Neural progenitor cell (in vitro differentiated cells): Measurements from ENCODE around the gene ZNF484. TPM values are rescaled to one million over a fixed set of nuclear protein-coding genes. Genes with fewer than 3 reads are reported as not detected.
"Not testable (repeated sequence)": the region's sequence is repeated elsewhere in the genome, so short reads cannot be mapped to it uniquely, and the experiment has no call there.

Source experiments
- DNase-seq: peaks from one replicate; pipeline ENCODE4 v3.0.0-alpha.2; 2016; ENCODE audit warnings: low spot score
- H2AFZ ChIP-seq: fragments of 200-600 bp; sonication (generic); replicated peaks from 2 replicates; pipeline ENCODE4 v1.6.1; 2016; ENCODE audit warnings: antibody characterized with exemption
- H3F3A ChIP-seq: fragments of 200-600 bp; sonication (generic); 2 replicates; pipeline ENCODE4 v1.6.1; 2016; ENCODE audit warnings: antibody characterized with exemption, low read depth
- H3K27ac ChIP-seq: fragments of 200-600 bp; sonication (generic); 2 replicates; pipeline ENCODE4 v1.5.1; 2016; ENCODE audit warnings: mild to moderate bottlenecking
- H3K27me3 ChIP-seq: fragments of 200-600 bp; sonication (generic); 2 replicates; pipeline ENCODE4 v1.6.1; 2016; ENCODE audit warnings: mild to moderate bottlenecking, moderate library complexity
- H3K36me3 ChIP-seq: fragments of 200-600 bp; sonication (generic); 2 replicates; pipeline ENCODE4 v1.5.1; 2016
- H3K4me1 ChIP-seq: fragments of 200-600 bp; sonication (generic); 2 replicates; pipeline ENCODE4 v1.6.1; 2016; ENCODE audit warnings: mixed run types
- H3K4me2 ChIP-seq: fragments of 200-600 bp; sonication (generic); 2 replicates; pipeline ENCODE4 v1.6.1; 2016
- H3K4me3 ChIP-seq: fragments of 200-600 bp; sonication (generic); 2 replicates; pipeline ENCODE4 v1.5.1; 2016
- H3K79me2 ChIP-seq: fragments of 200-600 bp; sonication (generic); 2 replicates; pipeline ENCODE4 v1.6.1; 2016; ENCODE audit warnings: low read depth
- H3K9ac ChIP-seq: fragments of 200-600 bp; sonication (generic); 2 replicates; pipeline ENCODE4 v1.6.1; 2016
- H3K9me3 ChIP-seq: fragments of 200-600 bp; sonication (generic); 2 replicates; pipeline ENCODE4 v1.5.1; 2016; ENCODE audit warnings: low read depth
- H4K20me1 ChIP-seq: fragments of 200-600 bp; sonication (generic); 2 replicates; pipeline ENCODE4 v1.6.1; 2016; ENCODE audit warnings: low read depth
- H3K27ac Mint-ChIP-seq: 3 replicates; pipeline ENCODE4 v1.8.0; 2021; ENCODE audit warnings: mixed read lengths
- H3K27me3 Mint-ChIP-seq: 2 replicates; pipeline ENCODE4 v1.8.0; 2022; ENCODE audit warnings: low read depth, mild to moderate bottlenecking, inconsistent platforms, moderate library complexity, mixed read lengths; ENCODE audit not compliant: insufficient read depth
- H3K36me3 Mint-ChIP-seq: 3 replicates; pipeline ENCODE4 v1.8.0; 2021; ENCODE audit warnings: mixed read lengths
- H3K4me1 Mint-ChIP-seq: 3 replicates; pipeline ENCODE4 v1.8.0; 2021; ENCODE audit warnings: mixed read lengths
- H3K4me3 Mint-ChIP-seq: 3 replicates; pipeline ENCODE4 v1.8.0; 2021; ENCODE audit warnings: mild to moderate bottlenecking, moderate library complexity, mixed read lengths
- H3K9me3 Mint-ChIP-seq: 3 replicates; pipeline ENCODE4 v1.8.0; 2020; ENCODE audit warnings: mixed read lengths
- CTCF ChIP-seq: fragments of 200-600 bp; sonication (generic); IDR thresholded peaks from 2 replicates; pipeline ENCODE4 v1.5.1; 2017; ENCODE audit warnings: antibody characterized with exemption, mild to moderate bottlenecking
- EZH2 ChIP-seq: fragments of 200-600 bp; sonication (generic); IDR thresholded peaks from 2 replicates; pipeline ENCODE4 v1.6.1; 2017; ENCODE audit warnings: antibody characterized with exemption, mild to moderate bottlenecking, moderate library complexity
- EZH2phosphoT487 ChIP-seq: fragments of 200-600 bp; sonication (generic); IDR thresholded peaks from 2 replicates; pipeline ENCODE4 v1.6.1; 2017; ENCODE audit warnings: antibody characterized with exemption
- total RNA-seq: library from RNA; depleted of rRNA; stranded (reverse); fragments of >200 nt; gene quantifications from 2 replicates; pipeline ENCODE4 v1.2.3, GENCODE V29; 2015; ENCODE audit warnings: low replicate concordance

Gene ZNF484
- total RNA-seq, 1 donor from 2014 or later, result 36.9 TPM

DNA sequence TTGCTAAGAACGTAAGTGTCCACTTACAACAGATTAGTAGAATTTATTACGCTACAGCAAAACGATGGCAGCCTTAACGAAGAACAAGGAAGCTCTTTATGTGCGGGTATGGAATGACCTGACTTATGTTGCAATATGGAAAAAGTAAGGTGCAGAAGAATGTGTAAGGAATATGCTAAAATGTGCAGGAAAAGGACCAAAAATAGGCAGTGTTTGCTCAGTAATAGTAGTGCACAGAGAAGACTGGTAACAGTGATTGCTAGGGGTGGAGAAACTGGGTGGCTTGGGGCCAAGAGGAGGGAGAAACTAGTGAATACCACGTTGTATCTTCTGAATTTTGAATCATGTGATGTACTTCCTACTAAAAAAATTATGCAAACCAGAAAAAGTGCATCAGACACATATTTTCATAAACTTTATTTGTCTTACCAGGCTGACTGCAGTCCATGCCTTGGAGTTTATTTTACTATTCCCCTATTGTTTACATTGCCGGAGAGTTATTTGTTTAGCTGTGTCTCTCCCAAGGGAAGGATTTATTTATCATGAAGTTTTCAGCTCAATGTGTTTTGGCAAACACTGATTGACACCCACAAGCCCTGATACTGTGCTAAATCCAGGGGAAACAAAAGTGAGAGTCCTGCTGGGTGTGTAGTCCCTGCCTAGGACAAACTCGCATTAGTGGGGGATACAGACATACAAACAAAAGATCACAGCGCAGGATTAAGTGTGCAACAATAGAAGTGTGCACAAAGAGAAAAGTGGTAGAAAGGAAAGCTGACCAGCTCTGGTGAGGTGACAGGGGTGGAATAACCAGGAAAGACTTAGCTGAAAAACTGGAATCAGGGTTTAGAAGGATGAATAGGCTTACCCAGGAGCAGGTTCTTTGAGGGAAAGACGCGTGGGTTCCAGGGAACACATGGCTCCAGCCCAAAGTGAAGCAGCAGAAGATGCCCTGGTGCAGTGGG lies 34.0 kb upstream of the ZNF484 start:
- Mint-ChIP-seq H3K27ac (peak overlapping the region; percentile 18), H3K9me3 (no peaks in the 10 kb centered on the region), H3K27me3 (peaks cover 13% of the 10 kb centered on the region), H3K4me3 (peak overlapping the region; percentile 5), H3K36me3 (no peaks in the 10 kb centered on the region), H3K4me1 (peaks cover 20% of the 10 kb centered on the region)
- Histone ChIP-seq H2AFZ (no peak overlapping the region), H3K9me3 (no peaks in the 10 kb centered on the region), H3K9ac (no peak overlapping the region), H3K36me3 (no peaks in the 10 kb centered on the region), H3F3A (peaks cover 19% of the 10 kb centered on the region), H3K27ac (no peak overlapping the region), H3K4me2 (peak overlapping the region; percentile 63), H3K79me2 (no peaks in the 10 kb centered on the region), H4K20me1 (peaks cover 9% of the 10 kb centered on the region), H3K4me3 (no peak overlapping the region), H3K27me3 (peaks cover 52% of the 10 kb centered on the region), H3K4me1 (peaks cover 17% of the 10 kb centered on the region)
- peak; percentile 89 for DNase-seq
- TF ChIP-seq EZH2phosphoT487 (peak; percentile 99), CTCF (no peak), EZH2 (no peak)

DNA sequence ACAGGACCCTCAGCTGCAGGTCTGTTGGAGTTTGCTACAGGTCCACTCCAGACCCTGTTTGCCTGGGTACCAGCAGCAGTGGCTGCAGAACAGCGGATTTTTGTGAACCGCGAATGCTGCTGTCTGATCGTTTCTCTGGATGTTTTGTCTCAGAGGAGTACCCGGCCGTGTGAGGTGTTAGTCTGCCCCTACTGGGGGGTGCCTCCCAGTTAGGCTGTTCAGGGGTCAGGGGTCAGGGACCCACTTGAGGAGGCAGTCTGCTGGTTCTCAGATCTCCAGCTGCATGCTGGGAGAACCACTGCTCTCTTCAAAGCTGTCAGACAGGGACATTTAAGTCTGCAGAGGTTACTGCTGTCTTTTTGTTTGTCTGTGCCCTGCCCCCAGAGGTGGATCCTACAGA lies 27.3 kb upstream of the ZNF484 start:
- not testable (repeated sequence) for H3K4me1 ChIP-seq, H3K79me2 ChIP-seq, H4K20me1 ChIP-seq, H3K27ac Mint-ChIP-seq, H3K27me3 Mint-ChIP-seq, DNase-seq, H3K36me3 ChIP-seq, H2AFZ ChIP-seq, H3K9me3 Mint-ChIP-seq, H3K4me3 Mint-ChIP-seq, H3K4me1 Mint-ChIP-seq, H3K9me3 ChIP-seq, H3K36me3 Mint-ChIP-seq, H3K9ac ChIP-seq
- H3F3A ChIP-seq, result peaks cover 13% of the 10 kb centered on the region
- H3K27me3 ChIP-seq, result peaks cover 32% of the 10 kb centered on the region
- H3K4me3 ChIP-seq, result peak overlapping the region; percentile 35
- H3K27ac ChIP-seq, result peak overlapping the region; percentile 53
- H3K4me2 ChIP-seq, result peak overlapping the region; percentile 62

GRCh38 chr9:92897323-92897722 lies 19.5 kb upstream of the ZNF484 start:
- peaks cover 8% of the 10 kb centered on the region for H3K27me3 Mint-ChIP-seq
- Histone ChIP-seq H3F3A (no peaks in the 10 kb centered on the region), H3K9ac (no peak overlapping the region)

More at GRCh38 chr9:92897323-92897722, 19.5 kb upstream of the ZNF484 start:
- Mint-ChIP-seq H3K4me1 (no peaks in the 10 kb centered on the region), H3K4me3 (no peak overlapping the region), H3K27ac (no peak overlapping the region), H3K36me3 (no peaks in the 10 kb centered on the region), H3K9me3 (peaks cover 2% of the 10 kb centered on the region)
- no peak overlapping the region for H3K27ac ChIP-seq
- no peak overlapping the region for H3K4me3 ChIP-seq
- H3K36me3 ChIP-seq, result no peaks in the 10 kb centered on the region
- H3K4me1 ChIP-seq, result no peaks in the 10 kb centered on the region
- no peaks in the 10 kb centered on the region for H4K20me1 ChIP-seq
- TF ChIP-seq CTCF (no peak), EZH2phosphoT487 (no peak), EZH2 (no peak)
- no peak overlapping the region for H3K4me2 ChIP-seq
- DNase-seq, result no peak
- no peaks in the 10 kb centered on the region for H3K9me3 ChIP-seq
- no peaks in the 10 kb centered on the region for H3K27me3 ChIP-seq
- no peaks in the 10 kb centered on the region for H3K79me2 ChIP-seq
- no peak overlapping the region for H2AFZ ChIP-seq
